GM21528 (cell line): ENCODE data around the gene COX5A.
A peak's percentile ranks its signal among the peaks of the same experiment; 100 is the strongest.
"Not testable (repeated sequence)": the region's sequence is repeated elsewhere in the genome, so short reads cannot be mapped to it uniquely, and the experiment has no call there.

Experiments
- ATAC-seq: cut with Tn5 transposase; IDR thresholded peaks from one replicate; pipeline ENCODE4 v1.9.1; 2021; ENCODE audit warnings: mild to moderate bottlenecking, moderate library complexity; ENCODE audit not compliant: unreplicated experiment, low FRiP score

Gene COX5A

GRCh38 chr15:74902295-74903075 lies 35.4 kb downstream of the COX5A start:
- ATAC-seq, result no peak

DNA sequence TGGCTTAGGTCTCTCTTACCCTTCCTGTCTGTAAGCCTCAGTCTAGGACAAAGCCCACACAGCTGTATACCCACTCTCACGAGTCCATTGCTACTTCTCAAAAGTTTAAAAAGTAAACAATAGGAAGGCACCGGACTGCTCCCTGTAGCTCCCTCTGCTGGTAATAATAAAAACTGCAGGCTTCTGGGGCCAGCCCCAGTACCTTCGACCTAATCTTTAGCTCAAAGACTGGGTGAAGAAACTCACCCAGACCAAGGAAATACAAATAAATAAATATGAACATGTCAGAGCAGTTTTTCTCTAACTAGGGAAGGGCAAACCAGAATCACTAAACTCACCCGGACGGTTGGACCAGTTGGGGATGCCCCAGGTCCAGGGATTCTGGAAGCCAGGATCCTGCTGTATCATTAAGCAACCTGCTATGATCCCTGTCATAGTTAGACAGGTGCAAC lies 36.2 kb downstream of the COX5A start:
- no peak for ATAC-seq

- ATAC-seq, result no peak
These were observed 40.6 kb downstream of the COX5A start for GRCh38 chr15:74897300-74897701.

GRCh38 chr15:74896316-74896715 lies 41.6 kb downstream of the COX5A start:
- no peak for ATAC-seq

DNA sequence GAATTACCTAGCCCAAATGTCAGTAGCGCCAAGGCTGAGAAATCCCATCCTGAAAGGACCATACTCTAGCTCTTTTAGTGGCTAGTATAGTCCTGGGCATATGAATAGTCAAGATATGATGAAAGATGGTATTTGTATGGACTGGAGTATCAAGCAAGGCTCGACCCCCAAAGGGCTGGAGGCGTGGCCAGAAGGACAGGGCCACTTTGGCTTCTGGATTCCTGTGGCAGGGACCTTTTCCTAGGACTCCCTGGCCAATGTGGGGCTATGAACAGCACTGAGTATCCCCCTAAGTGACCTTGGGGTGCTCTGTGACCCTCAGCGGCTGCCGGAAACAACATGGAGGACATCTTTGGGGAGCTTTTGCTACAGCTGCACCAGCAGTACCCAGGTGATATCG lies 42.0 kb downstream of the COX5A start:
- ATAC-seq, result no peak

DNA sequence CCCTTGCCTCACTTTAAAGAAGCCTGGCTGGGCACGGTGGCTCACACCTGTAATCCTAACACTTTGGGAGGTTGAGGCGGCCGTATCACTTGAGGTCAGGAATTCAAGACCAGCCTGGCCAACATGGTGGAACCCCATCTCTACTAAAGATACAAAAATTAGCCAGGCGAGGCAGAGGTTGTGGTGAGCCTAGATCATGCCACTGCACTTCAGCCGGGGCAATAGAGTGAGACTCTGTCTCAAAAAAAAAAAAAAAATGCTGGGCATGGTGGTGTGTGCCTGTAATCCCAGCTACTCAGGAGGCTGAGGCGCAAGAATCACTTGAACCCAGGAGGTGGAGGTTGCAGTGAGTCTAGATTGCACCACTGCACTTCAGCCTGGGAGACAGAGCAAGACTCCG lies 43.5 kb downstream of the COX5A start:
- not testable (repeated sequence) for ATAC-seq

DNA sequence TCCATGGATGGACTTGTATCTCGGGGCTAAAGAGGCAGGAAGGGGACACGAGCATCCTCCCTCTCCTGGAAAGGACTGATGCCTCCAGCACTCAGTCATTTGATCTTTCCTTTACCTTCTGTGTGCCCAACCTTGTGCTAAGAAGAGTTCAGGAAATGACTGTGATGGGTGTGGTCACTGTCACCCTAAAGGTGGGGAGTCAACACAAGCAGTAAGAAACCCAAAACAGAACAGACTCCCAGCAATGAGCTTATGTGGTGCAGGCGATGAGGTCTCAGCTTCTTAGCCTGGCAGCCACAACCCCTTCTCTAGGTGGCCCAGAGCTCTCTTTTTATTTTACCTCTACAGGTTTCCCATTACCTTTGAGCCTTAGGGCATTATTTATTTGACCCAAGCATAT lies 44.2 kb downstream of the COX5A start:
- no peak for ATAC-seq

DNA sequence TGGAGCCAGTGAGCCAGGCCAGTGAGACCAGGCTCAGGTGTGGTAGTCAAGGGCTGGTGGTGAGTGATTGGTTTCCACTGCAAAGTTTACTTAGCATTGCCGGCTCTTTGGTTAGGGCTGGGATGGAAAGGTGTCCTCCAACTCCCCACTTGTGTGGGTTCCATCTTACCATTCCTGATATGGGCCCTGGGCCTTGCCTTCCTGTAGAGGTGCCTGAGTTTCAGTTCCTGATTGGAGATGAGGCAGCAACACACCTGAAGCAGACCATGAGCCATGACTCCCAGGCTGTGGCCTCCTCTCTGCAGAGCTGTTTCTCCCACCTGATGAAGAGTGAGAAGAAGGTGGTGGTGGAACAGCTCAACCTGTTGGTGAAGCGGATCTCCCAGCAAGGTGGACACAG lies 44.9 kb downstream of the COX5A start:
- no peak for ATAC-seq

DNA sequence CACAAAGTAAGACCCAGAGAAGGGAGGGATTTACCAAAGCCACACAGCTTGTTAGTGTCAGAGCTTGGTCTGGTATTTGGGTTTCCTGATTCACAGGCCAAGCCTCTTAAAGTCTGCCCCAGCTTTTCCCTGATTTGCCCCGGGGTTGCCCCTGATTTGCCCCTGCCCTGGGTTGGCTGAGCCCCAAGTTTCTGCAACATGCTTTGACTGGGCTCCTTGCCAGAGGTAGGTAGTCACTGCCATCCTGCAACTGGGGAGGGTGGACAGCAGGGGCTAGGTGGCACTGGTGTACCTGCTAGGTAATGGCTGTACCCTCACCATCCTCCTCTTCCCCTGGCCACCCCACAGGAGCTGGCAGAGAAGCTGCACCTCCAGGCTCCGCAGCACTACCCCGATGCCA lies 45.6 kb downstream of the COX5A start:
- ATAC-seq, result no peak

DNA sequence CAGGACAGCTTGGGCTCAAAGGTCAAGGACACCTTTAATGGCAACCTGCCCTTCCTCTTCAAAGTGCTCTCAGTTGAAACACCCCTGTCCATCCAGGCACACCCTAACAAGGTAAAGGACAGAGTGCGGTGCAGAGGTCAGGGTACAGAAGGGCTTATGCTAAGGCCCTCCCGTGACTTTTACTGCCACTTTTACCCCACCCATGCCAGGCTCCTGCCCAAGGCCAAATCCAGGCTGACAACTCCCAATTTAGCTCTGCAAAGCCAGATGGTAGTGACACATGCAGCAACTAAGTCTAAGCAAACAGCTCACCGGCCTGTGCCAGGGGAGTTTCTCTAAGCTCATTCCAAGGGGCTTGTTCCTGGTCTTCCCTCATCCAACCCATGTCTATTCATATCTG lies 46.4 kb downstream of the COX5A start:
- no peak for ATAC-seq

GRCh38 chr15:74890665-74890960 lies 47.3 kb downstream of the COX5A start:
- no peak for ATAC-seq

- peak; percentile 86 for ATAC-seq
These were observed 47.8 kb downstream of the COX5A start, which contains the start of gene MPI for GRCh38 chr15:74889883-74890664. TSS of gene MPI (plus strand) at chr15:74890042. CDS start at chr15:74890074, 32 bp downstream.

GRCh38 chr15:74889390-74889882 lies 48.4 kb downstream of the COX5A start:
- ATAC-seq, result no peak

DNA sequence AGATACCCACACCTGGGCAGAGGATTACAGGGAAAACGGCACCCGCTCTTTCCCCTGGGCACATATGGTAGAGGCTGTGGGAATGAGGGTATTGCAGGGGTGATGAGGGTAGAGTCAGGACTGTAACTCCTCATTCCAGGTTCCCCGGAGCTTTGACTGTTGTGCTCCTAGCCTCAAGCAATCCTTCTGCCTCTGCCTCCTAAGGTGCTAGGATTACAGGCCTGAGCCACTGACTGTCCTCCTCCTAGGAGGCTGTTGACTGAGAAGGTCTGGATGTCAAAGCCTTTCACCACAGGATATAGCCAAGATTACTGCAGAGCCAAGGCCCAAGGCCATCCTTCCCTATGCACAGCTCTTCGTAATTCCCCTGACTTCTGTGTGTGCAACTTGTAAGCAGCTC lies 49.2 kb downstream of the COX5A start:
- ATAC-seq, result no peak

DNA sequence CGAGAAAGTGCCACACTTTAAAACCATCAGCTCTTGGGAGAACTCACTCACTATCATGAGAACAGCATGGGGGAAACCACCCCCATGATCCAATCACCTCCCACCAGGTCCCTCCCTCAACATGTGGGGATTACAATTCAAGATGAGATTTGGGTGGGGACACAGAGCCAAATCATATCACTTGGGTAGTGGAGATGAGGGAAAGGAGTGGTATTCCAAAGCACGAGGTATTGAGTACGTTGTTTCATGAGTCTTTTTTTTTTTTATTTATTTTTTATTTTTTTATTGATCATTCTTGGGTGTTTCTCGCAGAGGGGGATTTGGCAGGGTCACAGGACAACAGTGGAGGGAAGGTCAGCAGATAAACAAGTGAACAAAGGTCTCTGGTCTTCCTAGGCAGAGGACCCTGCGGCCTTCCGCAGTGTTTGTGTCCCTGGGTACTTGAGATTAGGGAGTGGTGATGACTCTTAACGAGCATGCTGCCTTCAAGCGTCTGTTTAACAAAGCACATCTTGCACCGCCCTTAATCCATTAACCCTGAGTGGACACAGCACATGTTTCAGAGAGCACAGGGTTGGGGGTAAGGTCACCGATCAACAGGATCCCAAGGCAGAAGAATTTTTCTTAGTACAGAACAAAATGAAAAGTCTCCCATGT lies 50.2 kb downstream of the COX5A start:
- ATAC-seq, result not testable (repeated sequence)

- ATAC-seq, result no peak
These were observed 52.4 kb downstream of the COX5A start for GRCh38 chr15:74885461-74885860.

- no peak for ATAC-seq
These were observed 53.2 kb downstream of the COX5A start for GRCh38 chr15:74884428-74885223.

GRCh38 chr15:74882528-74882927 lies 55.3 kb downstream of the COX5A start:
- no peak for ATAC-seq

- no peak for ATAC-seq
These were observed 59.6 kb downstream of the COX5A start for GRCh38 chr15:74878273-74878672.

GRCh38 chr15:74873756-74874424 lies 64.0 kb downstream of the COX5A start:
- ATAC-seq, result no peak
